GM12878 (cell line): ENCODE measurements around the gene STARD8.

Experiments
- CTCF ChIP-seq, 3 experiments: IDR thresholded peaks in 2 of 3; conservative IDR thresholded peaks in 1 of 3; 2 replicates each; pipeline ENCODE4 v1.5.1; 2011; ENCODE audit warnings: low read depth in 3 of 3, low read length in 3 of 3, mild to moderate bottlenecking in 3 of 3, control low read depth in 2 of 3, moderate library complexity in 2 of 3, inconsistent platforms in 1 of 3, mixed read lengths in 1 of 3; ENCODE audit not compliant: control insufficient read depth in 2 of 3, insufficient read depth in 1 of 3; ENCODE audit errors: extremely low read depth in 1 of 3
- POLR2A ChIP-seq: IDR thresholded peaks from 2 replicates; pipeline ENCODE4 v1.6.1; 2011; ENCODE audit warnings: low read depth, mild to moderate bottlenecking, low read length
- RAD21 ChIP-seq: IDR thresholded peaks from 2 replicates; pipeline ENCODE4 v1.6.1; 2011; ENCODE audit warnings: mild to moderate bottlenecking, low read depth, low read length, moderate library complexity; ENCODE audit not compliant: insufficient read depth
- SMARCA5 ChIP-seq: fragments of 450-650 bp; IDR thresholded peaks from 2 replicates; pipeline ENCODE4 v1.6.1; 2017; ENCODE audit warnings: mild to moderate bottlenecking
- TCF12 ChIP-seq: IDR thresholded peaks from 2 replicates; pipeline ENCODE4 v1.6.1; 2011; ENCODE audit warnings: low read depth, mild to moderate bottlenecking, low read length

- TF ChIP-seq SMARCA5 (no peak), RAD21 (no peak), CTCF (IDR thresholded peaks at IDR 0.05 in 2 of 3, conservative IDR thresholded peaks at IDR 0.05 in 1 of 3; ENCODE audit: control insufficient read depth in 2 of 3, extremely low read depth in 1 of 3, insufficient read depth in 1 of 3, low read depth in 3 of 3, low read length in 3 of 3) (no peak), POLR2A (no peak), TCF12 (no peak)
These were observed 55.9 kb downstream of the STARD8 start for GRCh38 chrX:68703369-68703768.
